GM18861 (cell line): Measurements from ENCODE around the gene CLDN5.
"Not testable (repeated sequence)": the region's sequence is repeated elsewhere in the genome, so short reads cannot be mapped to it uniquely, and the experiment has no call there.

Experiments
- ATAC-seq: cut with Tn5 transposase; IDR thresholded peaks from one replicate; pipeline ENCODE4 v1.9.1; 2021; ENCODE audit not compliant: unreplicated experiment

The CLDN5 gene

DNA sequence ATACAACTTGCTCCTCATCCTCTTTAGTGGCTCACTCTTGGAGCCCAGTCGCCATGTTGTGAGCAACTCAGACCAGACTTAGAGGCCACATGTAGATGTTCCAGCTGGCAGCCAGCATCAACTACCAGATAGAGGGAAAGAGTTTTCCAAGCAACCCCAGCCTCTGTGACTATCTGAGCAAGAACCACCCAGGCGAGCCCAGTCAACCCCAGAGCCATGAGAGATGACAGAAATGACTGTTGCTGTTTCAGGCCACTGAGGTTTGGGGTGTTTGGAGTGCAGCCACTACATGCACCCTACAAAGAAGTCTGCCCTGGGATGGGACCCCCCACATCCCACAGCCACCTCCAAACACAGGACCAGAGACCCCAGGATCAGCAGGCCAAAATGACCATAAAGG is 24.8 kb upstream of the CLDN5 start:
- ATAC-seq, result no peak

- ATAC-seq, result not testable (repeated sequence)
Measured at GRCh38 chr22:19548427-19548826, 24.2 kb upstream of the CLDN5 start.

GRCh38 chr22:19547620-19548019 is 23.4 kb upstream of the CLDN5 start:
- ATAC-seq, result no peak

DNA sequence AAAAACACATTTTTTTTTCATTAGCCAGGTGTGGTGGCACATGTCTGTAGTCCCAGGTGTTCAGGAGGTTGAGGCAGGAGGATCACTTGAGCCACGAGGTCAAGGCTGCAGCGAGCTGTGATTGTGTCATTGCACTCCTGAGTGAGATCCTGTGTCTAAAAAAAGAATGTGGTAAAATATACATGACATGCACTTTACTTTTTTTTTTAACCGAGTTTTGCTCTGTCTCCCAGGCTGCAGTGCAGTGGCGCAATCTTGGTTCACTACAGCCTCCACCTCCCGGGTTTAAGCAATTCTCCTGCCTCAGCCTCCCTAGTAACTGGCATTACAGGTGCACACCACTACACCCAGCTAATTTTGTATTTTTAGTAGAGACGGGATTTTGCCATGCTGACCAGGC is 22.5 kb upstream of the CLDN5 start:
- no peak for ATAC-seq

DNA sequence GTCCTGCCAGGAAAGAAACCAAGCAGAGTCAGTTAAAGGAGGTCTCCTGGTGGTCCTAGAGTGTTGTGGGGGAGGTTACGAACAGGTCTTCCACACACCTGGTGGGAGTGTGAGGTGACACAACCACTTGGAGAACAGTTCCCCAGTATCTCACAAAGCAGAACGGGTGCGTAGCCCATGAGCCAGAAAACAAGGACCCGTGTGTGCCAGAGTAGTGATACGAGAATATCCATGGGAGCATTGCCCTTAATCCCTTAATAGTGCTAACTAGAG is 21.7 kb upstream of the CLDN5 start:
- no peak for ATAC-seq

DNA sequence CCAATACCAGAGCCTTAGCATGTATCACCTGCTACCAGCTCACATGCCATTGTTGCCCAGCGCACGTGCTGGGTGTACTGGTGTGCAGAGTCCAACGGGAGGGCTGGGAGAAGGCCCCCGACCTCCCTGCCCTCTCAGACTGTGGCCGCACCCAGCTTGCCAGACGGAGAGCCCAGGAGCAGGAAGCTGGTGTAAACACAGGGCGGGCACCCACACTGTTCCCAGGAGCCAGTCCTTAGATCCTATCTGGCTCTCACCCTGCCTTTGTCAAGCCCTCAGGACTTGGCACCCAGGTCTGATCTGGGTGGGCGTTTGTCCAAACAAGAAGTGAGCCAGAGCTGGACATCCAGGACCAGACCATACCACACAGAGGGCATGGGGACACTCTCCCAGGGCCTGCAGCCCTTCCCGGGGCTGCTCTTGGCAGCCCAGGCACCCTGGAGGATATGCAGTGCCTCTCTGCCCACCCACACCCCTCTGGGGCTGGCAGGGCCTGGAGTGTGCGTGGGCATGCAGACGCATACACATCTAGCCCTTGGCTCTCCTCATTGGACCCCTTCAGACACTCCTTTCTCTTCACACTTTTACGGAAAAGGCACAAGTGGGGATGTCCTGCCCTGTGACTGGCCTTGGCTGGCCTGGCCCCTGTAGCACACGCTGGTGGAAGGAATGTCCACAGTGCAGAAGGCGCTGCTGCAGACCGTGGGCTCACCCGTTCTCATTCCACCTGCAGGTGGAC is 19.9 kb upstream of the CLDN5 start:
- ATAC-seq, result no peak

DNA sequence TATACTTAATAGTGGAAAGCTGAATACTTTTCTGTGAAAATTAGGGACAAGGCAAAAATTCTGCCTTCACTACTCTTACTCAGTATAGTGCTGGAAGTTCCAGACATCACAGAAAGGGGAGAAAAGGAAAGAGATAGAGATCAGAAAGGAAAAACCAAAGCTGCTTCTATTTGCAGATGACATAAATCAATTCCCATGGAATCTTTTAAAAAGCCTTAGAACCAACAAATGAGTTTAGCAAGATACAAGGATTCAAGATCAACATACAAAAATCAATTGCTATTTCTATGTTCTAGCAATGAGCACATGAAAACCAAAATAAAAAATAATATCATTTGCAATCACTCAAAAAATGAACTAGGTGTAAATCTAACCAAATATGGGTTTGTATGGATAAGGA is 16.2 kb upstream of the CLDN5 start:
- no peak for ATAC-seq

- no peak for ATAC-seq
Measured at GRCh38 chr22:19537941-19538488, 13.8 kb upstream of the CLDN5 start.

DNA sequence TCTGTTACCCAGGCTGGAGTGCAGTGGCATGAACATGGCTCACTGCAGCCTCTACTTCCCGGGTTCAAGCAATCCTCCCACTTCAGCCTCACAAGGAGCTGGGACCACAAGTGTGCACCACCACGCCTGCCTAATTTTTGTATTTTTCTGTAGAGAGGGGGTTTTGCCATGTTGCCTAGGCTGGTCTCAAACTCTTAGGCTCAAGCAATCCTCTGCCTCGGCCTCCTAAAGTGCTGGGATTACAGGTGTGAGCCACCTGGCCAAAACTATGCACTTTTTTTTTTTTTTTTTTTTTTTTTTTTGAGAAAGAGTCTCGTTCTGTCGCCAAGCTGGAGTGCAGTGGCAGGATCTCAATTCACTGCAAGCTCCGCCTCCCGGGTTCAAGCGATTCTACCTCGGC is 12.4 kb upstream of the CLDN5 start:
- ATAC-seq, result no peak

DNA sequence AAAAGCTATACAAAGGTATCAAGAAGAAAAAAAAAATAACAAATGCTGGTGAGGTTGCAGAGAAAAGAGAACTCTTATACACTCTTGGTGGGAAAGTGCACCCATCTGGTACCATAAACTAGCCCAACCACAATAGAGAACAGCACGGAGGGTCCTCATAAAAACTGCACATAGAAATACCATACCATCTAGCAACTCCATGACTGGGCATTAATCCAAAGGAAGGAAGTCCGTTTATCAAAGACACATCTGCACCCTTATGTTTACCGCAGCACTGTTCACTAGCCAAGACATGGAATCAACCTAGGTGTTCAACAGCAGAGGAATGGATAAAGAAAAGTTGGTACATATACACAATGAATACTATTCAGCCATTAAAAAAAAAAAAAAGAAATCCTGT is 10.8 kb upstream of the CLDN5 start:
- no peak for ATAC-seq

DNA sequence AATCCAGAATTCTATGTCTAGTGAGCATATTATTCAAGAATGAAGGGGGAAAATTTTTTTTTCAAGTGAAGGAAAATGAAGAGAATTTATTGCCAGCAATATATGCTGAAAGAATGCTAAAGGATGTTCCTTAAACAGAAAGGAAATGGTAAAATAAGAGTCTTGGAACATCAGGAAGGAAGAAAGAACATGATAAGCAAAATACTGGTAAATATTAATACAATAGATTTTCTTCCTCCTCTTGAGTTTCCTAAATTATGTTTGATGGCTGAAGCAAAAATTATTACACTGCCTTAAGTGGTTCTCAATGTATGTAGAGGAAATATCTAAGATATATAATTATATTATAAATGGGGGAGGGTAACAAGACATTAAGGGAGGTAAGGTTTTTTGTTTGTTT is 9.6 kb upstream of the CLDN5 start:
- ATAC-seq, result no peak

DNA sequence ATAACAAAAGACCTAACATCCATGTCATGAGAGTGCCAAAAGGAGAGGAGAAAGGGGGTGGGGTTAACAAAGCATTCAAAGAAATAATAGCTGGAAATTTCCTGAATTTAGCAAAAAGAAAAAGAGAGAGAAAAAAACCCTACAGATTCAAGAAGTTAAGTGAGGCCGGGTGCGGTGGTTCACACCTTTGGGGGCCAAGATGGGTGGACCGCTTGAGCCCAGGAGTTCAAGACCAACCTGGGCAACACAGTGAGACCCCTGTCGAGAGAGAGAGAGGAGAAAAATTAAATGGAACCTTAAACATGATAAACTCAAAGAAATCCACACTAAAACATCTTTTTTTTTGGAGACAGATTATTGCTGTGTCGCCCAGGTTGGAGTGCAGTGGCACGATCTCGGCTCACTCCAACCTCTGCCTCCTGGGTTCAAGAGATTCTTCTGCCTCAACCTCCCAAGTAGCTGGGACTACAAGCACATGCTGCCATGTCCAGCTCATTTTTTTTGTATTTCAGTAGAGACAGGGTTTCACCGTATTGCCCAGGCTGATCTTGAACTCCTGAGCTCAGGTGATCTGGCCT is 8.9 kb upstream of the CLDN5 start:
- ATAC-seq, result no peak

DNA sequence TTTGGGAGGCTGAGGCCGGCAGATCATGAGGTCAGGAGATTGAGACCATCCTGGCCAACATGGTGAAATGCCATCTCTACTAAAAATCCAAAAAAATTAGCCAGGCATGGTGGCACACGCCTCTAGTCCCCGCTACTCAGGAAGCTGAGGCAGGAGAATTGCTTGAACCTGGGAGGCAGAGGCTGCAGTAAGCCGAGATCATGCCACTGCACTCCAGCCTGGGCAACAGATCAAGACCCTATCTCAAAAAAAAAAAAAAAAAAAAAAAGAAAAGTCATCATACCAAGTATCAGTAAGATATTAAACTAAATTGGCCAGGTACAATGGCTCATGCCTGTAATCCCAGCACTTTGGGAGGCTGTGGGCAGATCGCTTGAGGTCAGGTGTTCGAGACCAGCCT is 7.1 kb upstream of the CLDN5 start:
- ATAC-seq, result not testable (repeated sequence)

DNA sequence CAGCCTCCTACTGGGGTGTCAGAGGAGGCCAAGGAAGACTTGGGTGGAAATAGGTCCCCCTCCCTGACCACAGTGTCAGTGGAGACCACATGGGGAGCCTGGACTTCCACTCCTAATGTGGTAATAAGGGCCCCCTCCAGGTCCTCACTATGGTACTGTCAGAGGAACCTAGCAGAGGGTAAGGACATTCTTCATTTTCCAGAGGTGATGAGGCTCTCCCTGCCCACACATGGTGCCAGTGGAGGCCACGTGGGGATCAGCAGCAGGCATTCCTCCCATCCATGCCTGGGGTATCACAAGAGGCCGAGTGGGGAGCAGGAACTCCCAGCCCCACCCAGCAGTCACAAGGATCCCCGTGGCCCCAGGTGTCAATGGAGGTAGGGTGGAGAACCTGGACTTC is 6.5 kb upstream of the CLDN5 start:
- no peak for ATAC-seq

DNA sequence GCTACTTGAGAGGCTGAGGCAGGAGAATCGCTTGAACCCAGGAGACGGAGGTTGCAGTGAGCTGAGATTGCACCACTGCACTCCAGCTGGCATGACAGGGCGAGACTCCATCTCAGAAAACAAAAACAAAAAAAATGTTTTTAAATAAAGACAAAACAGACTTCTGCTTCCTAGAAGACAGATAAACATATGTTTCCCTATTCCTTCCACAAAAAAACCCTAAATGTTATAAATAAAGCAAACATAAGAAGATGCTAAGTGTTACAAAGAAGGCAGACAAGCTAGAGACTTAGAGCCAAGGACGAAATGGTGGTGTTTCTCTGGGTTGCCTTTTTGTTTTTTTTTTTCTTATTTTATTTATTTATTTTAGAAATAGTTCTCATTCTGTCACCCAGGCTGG is 5.6 kb upstream of the CLDN5 start:
- no peak for ATAC-seq

DNA sequence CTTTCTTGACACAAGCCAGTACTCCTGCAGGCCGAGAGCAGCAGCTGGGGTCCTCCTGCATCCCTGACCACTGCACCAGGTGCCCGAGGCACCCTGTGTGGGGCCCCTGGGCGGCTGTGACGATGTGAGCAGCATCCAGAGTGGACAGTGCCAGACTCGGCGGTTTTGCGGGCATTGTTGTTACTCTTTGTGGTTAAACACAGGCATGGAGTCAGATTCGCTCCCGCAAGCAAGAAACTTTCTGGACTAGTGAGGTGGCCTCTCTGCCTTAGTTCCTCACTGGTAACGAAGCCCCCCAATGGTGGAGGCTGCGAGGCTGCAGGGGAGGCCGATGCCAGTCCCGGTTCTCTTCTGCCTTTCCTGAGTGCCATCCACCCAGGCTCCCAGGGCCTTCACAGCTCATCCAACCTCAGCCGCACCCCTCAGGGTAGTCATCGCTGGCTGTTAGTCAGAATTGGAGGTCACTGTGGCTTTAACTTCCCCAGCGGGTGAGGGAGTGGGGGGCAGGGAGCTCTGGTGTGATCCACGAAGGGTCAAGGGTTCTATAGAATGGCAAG is 3.7 kb upstream of the CLDN5 start:
- no peak for ATAC-seq

DNA sequence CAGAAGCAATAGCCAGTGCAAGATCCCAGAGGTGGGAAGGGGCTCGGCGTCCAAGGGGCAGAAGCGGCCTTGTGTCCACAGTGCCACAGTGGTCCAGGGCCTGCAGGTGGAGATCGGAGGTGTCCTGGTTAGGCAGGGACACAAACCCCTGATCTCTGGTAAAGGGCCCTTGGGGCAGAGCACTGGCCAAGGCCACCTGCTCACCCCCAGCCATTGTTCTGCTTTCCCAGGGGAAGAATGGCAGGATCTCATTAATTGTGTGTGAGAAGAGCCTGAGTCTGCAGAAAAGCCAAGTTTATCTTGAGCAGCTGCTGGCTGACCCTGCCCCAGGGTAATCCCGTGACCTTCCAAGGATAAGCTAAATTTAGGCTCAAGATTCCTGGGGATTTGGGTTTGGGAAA is 3.1 kb upstream of the CLDN5 start:
- ATAC-seq, result no peak

DNA sequence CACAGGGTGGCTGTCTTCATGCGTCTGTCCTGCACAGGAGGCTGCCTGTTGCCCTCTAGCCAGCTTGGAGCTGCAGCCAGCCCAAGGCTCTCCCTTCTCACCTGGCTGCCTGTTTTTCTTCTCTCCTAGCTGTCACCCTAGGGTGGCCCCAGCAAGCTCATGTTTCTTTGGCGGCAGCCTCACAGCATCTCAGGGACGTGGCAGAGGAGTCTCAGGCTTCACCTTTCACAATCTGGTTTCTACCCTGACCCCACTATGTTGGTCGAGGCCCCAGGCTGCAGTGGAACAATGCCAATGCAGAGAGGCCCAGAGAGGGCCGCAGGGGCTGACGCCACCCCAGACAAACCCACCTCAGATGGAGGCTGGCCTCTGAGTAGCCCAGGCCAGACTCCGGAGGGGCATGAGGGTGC is 2.5 kb upstream of the CLDN5 start:
- ATAC-seq, result no peak

DNA sequence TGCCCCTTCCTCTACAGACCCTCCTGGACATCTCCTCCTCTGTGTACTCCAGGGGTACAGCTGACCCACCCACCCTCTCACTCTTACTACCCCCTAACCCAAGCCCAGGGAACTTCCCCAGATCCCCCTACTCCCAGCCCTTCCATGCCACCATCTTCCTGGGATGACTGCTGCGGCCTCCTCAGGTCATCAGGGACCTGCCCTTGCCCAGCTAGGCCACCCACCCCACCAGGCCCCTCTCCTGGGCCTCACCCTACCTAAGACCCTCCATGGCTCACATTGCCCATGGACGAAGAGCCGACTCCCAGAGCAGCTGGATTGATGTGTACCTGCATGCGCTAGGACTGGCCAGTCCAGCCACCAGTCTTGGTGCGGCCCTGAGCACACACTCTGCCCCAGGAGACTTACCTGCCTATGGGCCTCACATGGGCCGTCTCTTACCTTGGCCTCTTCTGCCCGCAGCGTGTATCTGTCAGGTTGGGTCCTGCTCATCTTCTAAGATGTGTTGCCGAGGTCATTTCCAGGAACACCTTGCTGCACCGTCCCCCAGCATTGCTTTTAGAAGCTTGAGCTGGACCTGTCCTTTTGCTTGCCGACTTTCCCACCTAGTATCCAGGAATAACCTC is 2.0 kb upstream of the CLDN5 start:
- no peak for ATAC-seq

DNA sequence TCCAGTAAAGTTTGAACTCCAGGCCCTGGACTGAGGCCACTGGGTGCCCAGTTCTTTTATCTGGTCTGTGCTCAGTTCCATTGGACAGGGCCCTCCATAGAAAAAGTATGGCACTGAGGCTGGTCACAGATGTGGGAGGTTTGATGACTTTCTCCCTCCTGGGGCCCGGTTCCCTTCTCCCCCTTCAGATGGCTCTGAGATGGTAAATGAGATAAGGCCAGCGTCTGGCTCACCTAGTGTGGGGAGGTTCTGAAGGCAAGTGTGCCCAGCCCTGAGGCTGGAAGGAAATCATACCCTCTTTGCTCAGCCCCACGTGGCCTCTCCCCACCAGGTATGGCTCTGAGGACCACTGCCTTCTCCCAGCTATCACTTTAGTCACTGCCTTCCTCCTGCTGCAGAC is 1.5 kb upstream of the CLDN5 start:
- ATAC-seq, result no peak

- no peak for ATAC-seq
Measured at GRCh38 chr22:19525116-19525660, 978 bp upstream of the CLDN5 start.
